ENCODE results near the gene GPR63.
"Not testable (repeated sequence)": the region's sequence is repeated elsewhere in the genome, so short reads cannot be mapped to it uniquely, and the experiment has no call there.

The GPR63 gene

GRCh38 chr6:96837081-96837971 is at the start of gene GPR63:
Gene GPR63, minus strand, starts transcription at chr6:96837477. Its CDS starts 37,746 bp downstream, at chr6:96799731.
- peak; percentile 49 for DNase-seq (ENCODE audit: low read depth)

GRCh38 chr6:96886519-96886918 is 49.2 kb upstream of the GPR63 start:
- DNase-seq (ENCODE audit: low read depth), result no peak

GRCh38 chr6:96885187-96885631 is 47.9 kb upstream of the GPR63 start:
- not testable (repeated sequence) for DNase-seq (ENCODE audit: low read depth)

- DNase-seq (ENCODE audit: low read depth), result no peak
Observed at GRCh38 chr6:96878143-96878542, 40.9 kb upstream of the GPR63 start.

- no peak for DNase-seq (ENCODE audit: low read depth)
Observed at GRCh38 chr6:96876886-96877545, 39.7 kb upstream of the GPR63 start.

GRCh38 chr6:96872976-96873375 is 35.7 kb upstream of the GPR63 start:
- DNase-seq (ENCODE audit: low read depth), result no peak

GRCh38 chr6:96865055-96865405 is 27.8 kb upstream of the GPR63 start:
- no peak for DNase-seq (ENCODE audit: low read depth)

GRCh38 chr6:96864216-96865054 is 27.2 kb upstream of the GPR63 start:
- no peak for DNase-seq (ENCODE audit: low read depth)

GRCh38 chr6:96862560-96862959 is 25.3 kb upstream of the GPR63 start:
- no peak for DNase-seq (ENCODE audit: low read depth)

- no peak for DNase-seq (ENCODE audit: low read depth)
Observed at GRCh38 chr6:96861588-96861987, 24.3 kb upstream of the GPR63 start.

GRCh38 chr6:96856856-96857255 is 19.6 kb upstream of the GPR63 start:
- DNase-seq (ENCODE audit: low read depth), result no peak

- no peak for DNase-seq (ENCODE audit: low read depth)
Observed at GRCh38 chr6:96853083-96853482, 15.8 kb upstream of the GPR63 start.

GRCh38 chr6:96852605-96853004 is 15.3 kb upstream of the GPR63 start:
- DNase-seq (ENCODE audit: low read depth), result no peak

GRCh38 chr6:96851858-96852257 is 14.6 kb upstream of the GPR63 start:
- no peak for DNase-seq (ENCODE audit: low read depth)

- DNase-seq (ENCODE audit: low read depth), result no peak
Observed at GRCh38 chr6:96849615-96850014, 12.3 kb upstream of the GPR63 start.

GRCh38 chr6:96844530-96844929 is 7.3 kb upstream of the GPR63 start:
- DNase-seq (ENCODE audit: low read depth), result no peak

GRCh38 chr6:96841345-96841744 is 4.1 kb upstream of the GPR63 start:
- DNase-seq (ENCODE audit: low read depth), result no peak

- DNase-seq (ENCODE audit: low read depth), result no peak
Observed at GRCh38 chr6:96836631-96837080, 621 bp downstream of the GPR63 start.

- DNase-seq (ENCODE audit: low read depth), result no peak
Observed at GRCh38 chr6:96834070-96834469, 3.2 kb downstream of the GPR63 start.

- no peak for DNase-seq (ENCODE audit: low read depth)
Observed at GRCh38 chr6:96832780-96833179, 4.5 kb downstream of the GPR63 start.

GRCh38 chr6:96826865-96827264 is 10.4 kb downstream of the GPR63 start:
- DNase-seq (ENCODE audit: low read depth), result no peak

GRCh38 chr6:96823743-96824142 is 13.5 kb downstream of the GPR63 start:
- DNase-seq (ENCODE audit: low read depth), result no peak

Measured in activated T-cell treated with anti-CD3 and anti-CD28 coated beads for 24 hours (primary cell).